ENCODE measurements around the gene SLC6A9. TPM values are rescaled to one million over a fixed set of nuclear protein-coding genes. Genes with fewer than 3 reads are reported as not detected.

Gene SLC6A9
- total and polyA plus RNA-seq, 2 of the 8 experiments (the other 6 are each of a cell fraction or from before 2014, with no cell fraction given), result 20.2 to 24.2 TPM

DNA sequence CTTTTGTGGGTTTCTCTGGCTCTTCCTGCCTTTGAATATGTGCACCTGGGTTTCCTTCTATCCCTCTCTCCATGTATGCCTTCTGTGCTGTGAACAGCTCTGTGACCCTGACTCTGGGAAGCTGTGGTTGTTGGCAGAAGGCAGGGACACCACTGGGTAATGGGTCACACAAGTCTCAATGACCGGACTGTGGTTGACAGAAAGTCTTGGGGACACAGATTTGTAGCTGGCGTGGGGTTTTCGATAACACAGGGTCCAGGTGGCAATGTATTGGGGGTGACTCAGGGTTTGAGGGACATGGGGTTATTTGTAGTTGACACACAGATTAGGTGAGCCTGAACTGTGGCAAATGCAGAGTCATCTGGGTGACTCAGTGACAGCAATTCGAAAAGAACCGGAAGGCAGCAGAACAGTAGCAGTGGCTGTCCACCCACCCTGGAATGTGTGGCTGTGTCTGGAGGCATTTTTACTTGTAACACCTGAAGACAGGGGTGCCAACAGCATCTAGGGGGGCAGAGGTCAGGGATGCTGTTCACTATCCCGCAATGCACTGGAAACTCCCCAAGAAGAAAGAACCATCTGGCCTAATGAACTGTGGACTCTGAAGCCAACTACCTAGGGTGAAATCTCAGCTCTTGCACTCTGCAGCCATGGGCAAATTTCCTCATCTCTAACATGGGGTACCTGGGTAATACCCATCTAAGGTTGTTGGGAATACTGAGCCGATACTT is 13.0 kb upstream of the SLC6A9 start (continued):
- TF ChIP-seq, protein P1, sequence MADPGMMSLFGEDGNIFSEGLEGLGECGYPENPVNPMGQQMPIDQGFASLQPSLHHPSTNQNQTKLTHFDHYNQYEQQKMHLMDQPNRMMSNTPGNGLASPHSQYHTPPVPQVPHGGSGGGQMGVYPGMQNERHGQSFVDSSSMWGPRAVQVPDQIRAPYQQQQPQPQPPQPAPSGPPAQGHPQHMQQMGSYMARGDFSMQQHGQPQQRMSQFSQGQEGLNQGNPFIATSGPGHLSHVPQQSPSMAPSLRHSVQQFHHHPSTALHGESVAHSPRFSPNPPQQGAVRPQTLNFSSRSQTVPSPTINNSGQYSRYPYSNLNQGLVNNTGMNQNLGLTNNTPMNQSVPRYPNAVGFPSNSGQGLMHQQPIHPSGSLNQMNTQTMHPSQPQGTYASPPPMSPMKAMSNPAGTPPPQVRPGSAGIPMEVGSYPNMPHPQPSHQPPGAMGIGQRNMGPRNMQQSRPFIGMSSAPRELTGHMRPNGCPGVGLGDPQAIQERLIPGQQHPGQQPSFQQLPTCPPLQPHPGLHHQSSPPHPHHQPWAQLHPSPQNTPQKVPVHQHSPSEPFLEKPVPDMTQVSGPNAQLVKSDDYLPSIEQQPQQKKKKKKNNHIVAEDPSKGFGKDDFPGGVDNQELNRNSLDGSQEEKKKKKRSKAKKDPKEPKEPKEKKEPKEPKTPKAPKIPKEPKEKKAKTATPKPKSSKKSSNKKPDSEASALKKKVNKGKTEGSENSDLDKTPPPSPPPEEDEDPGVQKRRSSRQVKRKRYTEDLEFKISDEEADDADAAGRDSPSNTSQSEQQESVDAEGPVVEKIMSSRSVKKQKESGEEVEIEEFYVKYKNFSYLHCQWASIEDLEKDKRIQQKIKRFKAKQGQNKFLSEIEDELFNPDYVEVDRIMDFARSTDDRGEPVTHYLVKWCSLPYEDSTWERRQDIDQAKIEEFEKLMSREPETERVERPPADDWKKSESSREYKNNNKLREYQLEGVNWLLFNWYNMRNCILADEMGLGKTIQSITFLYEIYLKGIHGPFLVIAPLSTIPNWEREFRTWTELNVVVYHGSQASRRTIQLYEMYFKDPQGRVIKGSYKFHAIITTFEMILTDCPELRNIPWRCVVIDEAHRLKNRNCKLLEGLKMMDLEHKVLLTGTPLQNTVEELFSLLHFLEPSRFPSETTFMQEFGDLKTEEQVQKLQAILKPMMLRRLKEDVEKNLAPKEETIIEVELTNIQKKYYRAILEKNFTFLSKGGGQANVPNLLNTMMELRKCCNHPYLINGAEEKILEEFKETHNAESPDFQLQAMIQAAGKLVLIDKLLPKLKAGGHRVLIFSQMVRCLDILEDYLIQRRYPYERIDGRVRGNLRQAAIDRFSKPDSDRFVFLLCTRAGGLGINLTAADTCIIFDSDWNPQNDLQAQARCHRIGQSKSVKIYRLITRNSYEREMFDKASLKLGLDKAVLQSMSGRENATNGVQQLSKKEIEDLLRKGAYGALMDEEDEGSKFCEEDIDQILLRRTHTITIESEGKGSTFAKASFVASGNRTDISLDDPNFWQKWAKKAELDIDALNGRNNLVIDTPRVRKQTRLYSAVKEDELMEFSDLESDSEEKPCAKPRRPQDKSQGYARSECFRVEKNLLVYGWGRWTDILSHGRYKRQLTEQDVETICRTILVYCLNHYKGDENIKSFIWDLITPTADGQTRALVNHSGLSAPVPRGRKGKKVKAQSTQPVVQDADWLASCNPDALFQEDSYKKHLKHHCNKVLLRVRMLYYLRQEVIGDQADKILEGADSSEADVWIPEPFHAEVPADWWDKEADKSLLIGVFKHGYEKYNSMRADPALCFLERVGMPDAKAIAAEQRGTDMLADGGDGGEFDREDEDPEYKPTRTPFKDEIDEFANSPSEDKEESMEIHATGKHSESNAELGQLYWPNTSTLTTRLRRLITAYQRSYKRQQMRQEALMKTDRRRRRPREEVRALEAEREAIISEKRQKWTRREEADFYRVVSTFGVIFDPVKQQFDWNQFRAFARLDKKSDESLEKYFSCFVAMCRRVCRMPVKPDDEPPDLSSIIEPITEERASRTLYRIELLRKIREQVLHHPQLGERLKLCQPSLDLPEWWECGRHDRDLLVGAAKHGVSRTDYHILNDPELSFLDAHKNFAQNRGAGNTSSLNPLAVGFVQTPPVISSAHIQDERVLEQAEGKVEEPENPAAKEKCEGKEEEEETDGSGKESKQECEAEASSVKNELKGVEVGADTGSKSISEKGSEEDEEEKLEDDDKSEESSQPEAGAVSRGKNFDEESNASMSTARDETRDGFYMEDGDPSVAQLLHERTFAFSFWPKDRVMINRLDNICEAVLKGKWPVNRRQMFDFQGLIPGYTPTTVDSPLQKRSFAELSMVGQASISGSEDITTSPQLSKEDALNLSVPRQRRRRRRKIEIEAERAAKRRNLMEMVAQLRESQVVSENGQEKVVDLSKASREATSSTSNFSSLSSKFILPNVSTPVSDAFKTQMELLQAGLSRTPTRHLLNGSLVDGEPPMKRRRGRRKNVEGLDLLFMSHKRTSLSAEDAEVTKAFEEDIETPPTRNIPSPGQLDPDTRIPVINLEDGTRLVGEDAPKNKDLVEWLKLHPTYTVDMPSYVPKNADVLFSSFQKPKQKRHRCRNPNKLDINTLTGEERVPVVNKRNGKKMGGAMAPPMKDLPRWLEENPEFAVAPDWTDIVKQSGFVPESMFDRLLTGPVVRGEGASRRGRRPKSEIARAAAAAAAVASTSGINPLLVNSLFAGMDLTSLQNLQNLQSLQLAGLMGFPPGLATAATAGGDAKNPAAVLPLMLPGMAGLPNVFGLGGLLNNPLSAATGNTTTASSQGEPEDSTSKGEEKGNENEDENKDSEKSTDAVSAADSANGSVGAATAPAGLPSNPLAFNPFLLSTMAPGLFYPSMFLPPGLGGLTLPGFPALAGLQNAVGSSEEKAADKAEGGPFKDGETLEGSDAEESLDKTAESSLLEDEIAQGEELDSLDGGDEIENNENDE (IDR thresholded peaks at IDR 0.05; ENCODE audit: insufficient replicate concordance, low read length), result no peak
- TF ChIP-seq POLR2AphosphoS5 (IDR thresholded peaks at IDR 0.05; ENCODE audit: low read depth, low read length) (no peak), CHD2 (IDR thresholded peaks at IDR 0.05; ENCODE audit: low read length) (no peak), HDAC2 (IDR thresholded peaks at IDR 0.05; ENCODE audit: borderline replicate concordance in 1 of 2, low read depth in 2 of 2, low read length in 2 of 2) (no peak), BCL11A (IDR thresholded peaks at IDR 0.05; ENCODE audit: low read depth in 2 of 2, low read length in 2 of 2) (no peak), TAF1 (IDR thresholded peaks at IDR 0.05; ENCODE audit: low read depth, low read length) (no peak), MAFK (IDR thresholded peaks at IDR 0.05; ENCODE audit: low read depth, low read length) (no peak), EGR1 (IDR thresholded peaks at IDR 0.05; ENCODE audit: borderline replicate concordance, low read depth, low read length) (no peak)
- TF ChIP-seq, protein P2, sequence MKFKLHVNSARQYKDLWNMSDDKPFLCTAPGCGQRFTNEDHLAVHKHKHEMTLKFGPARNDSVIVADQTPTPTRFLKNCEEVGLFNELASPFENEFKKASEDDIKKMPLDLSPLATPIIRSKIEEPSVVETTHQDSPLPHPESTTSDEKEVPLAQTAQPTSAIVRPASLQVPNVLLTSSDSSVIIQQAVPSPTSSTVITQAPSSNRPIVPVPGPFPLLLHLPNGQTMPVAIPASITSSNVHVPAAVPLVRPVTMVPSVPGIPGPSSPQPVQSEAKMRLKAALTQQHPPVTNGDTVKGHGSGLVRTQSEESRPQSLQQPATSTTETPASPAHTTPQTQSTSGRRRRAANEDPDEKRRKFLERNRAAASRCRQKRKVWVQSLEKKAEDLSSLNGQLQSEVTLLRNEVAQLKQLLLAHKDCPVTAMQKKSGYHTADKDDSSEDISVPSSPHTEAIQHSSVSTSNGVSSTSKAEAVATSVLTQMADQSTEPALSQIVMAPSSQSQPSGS (IDR thresholded peaks at IDR 0.05; ENCODE audit: low read length), result no peak

Data from H1 (cell line).